HEK293 (cell line): Measurements from ENCODE around the gene PRKCQ.

ENCODE experiments used
- CTCF ChIA-PET: fragments of 350-600 bp; formaldehyde crosslinking; extraction: SDS; loops from one replicate; lab custom pipeline; 2021; ENCODE audit warnings: antibody characterized with exemption; lab: Yijun Ruan, JAX
- POLR2A ChIA-PET: fragments of 300-600 bp; formaldehyde crosslinking; extraction: SDS; loops from one replicate; lab custom pipeline; 2020; ENCODE audit warnings: antibody characterized with exemption, inconsistent platforms; lab: Yijun Ruan, JAX
- H3K27ac ChIP-seq: fragments of 200-500 bp; sonication (Bioruptor generic); 2 replicates; pipeline ENCODE4 v1.5.1; 2014; ENCODE audit warnings: low read depth, low read length, control low read depth, inconsistent platforms; ENCODE audit errors: extremely low read depth
- H3K36me3 ChIP-seq, 2 experiments: fragments of 200-500 bp in 1 of 2; sonication (Bioruptor generic) in 1 of 2; 1 replicate in 1 of 2; 2 replicates in 1 of 2; pipeline ENCODE4 v1.5.1; 2014 to 2017; ENCODE audit warnings: inconsistent platforms in 2 of 2, low read length in 2 of 2; ENCODE audit not compliant: control insufficient read depth in 2 of 2, insufficient read depth in 1 of 2
- H3K4me1 ChIP-seq: fragments of 200-500 bp; sonication (Bioruptor generic); 2 replicates; pipeline ENCODE4 v1.5.1; 2014; ENCODE audit warnings: mild to moderate bottlenecking, low read length, inconsistent platforms; ENCODE audit not compliant: control insufficient read depth, insufficient read depth
- H3K4me3 ChIP-seq: 2 replicates; pipeline ENCODE4 v1.5.1; 2011; ENCODE audit warnings: low read depth, mild to moderate bottlenecking, control low read depth, low read length, moderate library complexity
- H3K9me3 ChIP-seq: fragments of 200-500 bp; sonication (Bioruptor generic); 2 replicates; pipeline ENCODE4 v1.5.1; 2014; ENCODE audit warnings: low read depth, low read length, inconsistent platforms; ENCODE audit not compliant: control insufficient read depth, insufficient read depth
- GLIS1 ChIP-seq: fragments of 450-650 bp; formaldehyde crosslinking; IDR thresholded peaks from 2 replicates; pipeline ENCODE4 v1.5.1; 2016; ENCODE audit warnings: missing biosample characterization, missing genetic modification characterization
- SALL2 ChIP-seq: fragments of 450-650 bp; formaldehyde crosslinking; IDR thresholded peaks from 2 replicates; pipeline ENCODE4 v1.5.0; 2017; ENCODE audit warnings: missing biosample characterization, mild to moderate bottlenecking, missing genetic modification characterization, borderline replicate concordance
- TSHZ1 ChIP-seq: fragments of 450-650 bp; formaldehyde crosslinking; IDR thresholded peaks from 2 replicates; pipeline ENCODE4 v1.5.1; 2016; ENCODE audit warnings: missing biosample characterization, missing genetic modification characterization, borderline replicate concordance
- ZBTB20 ChIP-seq: fragments of 450-650 bp; formaldehyde crosslinking; IDR thresholded peaks from 2 replicates; pipeline ENCODE4 v1.5.1; 2016; ENCODE audit warnings: missing biosample characterization, missing genetic modification characterization
- ZFP3 ChIP-seq: fragments of 450-650 bp; formaldehyde crosslinking; IDR thresholded peaks from 2 replicates; pipeline ENCODE4 v1.5.1; 2016; ENCODE audit warnings: low read depth, missing biosample characterization, missing genetic modification characterization
- ZIC2 ChIP-seq: fragments of 450-650 bp; formaldehyde crosslinking; IDR thresholded peaks from 2 replicates; pipeline ENCODE4 v1.5.1; 2016; ENCODE audit warnings: missing biosample characterization, missing genetic modification characterization
- ZNF121 ChIP-seq: fragments of 450-650 bp; formaldehyde crosslinking; IDR thresholded peaks from 2 replicates; pipeline ENCODE4 v1.5.1; 2016; ENCODE audit warnings: missing biosample characterization, missing genetic modification characterization
- ZNF169 ChIP-seq: fragments of 450-650 bp; formaldehyde crosslinking; IDR thresholded peaks from 2 replicates; pipeline ENCODE4 v1.5.1; 2016; ENCODE audit warnings: missing biosample characterization, missing genetic modification characterization
- ZNF174 ChIP-seq: fragments of 450-650 bp; formaldehyde crosslinking; IDR thresholded peaks from 2 replicates; pipeline ENCODE4 v1.5.0; 2017; ENCODE audit warnings: missing biosample characterization, mild to moderate bottlenecking, missing genetic modification characterization
- ZNF211 ChIP-seq: fragments of 450-650 bp; formaldehyde crosslinking; IDR thresholded peaks from 2 replicates; pipeline ENCODE4 v1.5.1; 2016; ENCODE audit warnings: low read depth, missing biosample characterization, missing genetic modification characterization
- ZNF214 ChIP-seq: fragments of 450-650 bp; formaldehyde crosslinking; IDR thresholded peaks from 2 replicates; pipeline ENCODE4 v1.5.1; 2017; ENCODE audit warnings: missing biosample characterization, mild to moderate bottlenecking, missing genetic modification characterization, borderline replicate concordance
- ZNF280D ChIP-seq: fragments of 450-650 bp; formaldehyde crosslinking; IDR thresholded peaks from 2 replicates; pipeline ENCODE4 v1.5.1; 2016; ENCODE audit warnings: missing biosample characterization, missing genetic modification characterization
- ZNF423 ChIP-seq: fragments of 450-650 bp; formaldehyde crosslinking; IDR thresholded peaks from 2 replicates; pipeline ENCODE4 v1.5.1; 2016; ENCODE audit warnings: missing biosample characterization, missing genetic modification characterization
- ZNF529 ChIP-seq: fragments of 450-650 bp; formaldehyde crosslinking; IDR thresholded peaks from 2 replicates; pipeline ENCODE4 v1.5.1; 2017; ENCODE audit warnings: missing genetic modification characterization, missing biosample characterization; ENCODE audit not compliant: insufficient replicate concordance
- ZNF555 ChIP-seq: fragments of 450-650 bp; formaldehyde crosslinking; conservative IDR thresholded peaks from 2 replicates; pipeline ENCODE4 v1.5.1; 2017; ENCODE audit warnings: missing biosample characterization, mild to moderate bottlenecking, missing genetic modification characterization, inconsistent platforms
- ZNF654 ChIP-seq: fragments of 450-650 bp; formaldehyde crosslinking; IDR thresholded peaks from 2 replicates; pipeline ENCODE4 v1.5.1; 2016; ENCODE audit warnings: low read depth, missing biosample characterization, missing genetic modification characterization
- ZNF660 ChIP-seq: fragments of 450-650 bp; IDR thresholded peaks from 2 replicates; pipeline ENCODE4 v1.5.1; 2018; ENCODE audit warnings: missing biosample characterization, mild to moderate bottlenecking, missing genetic modification characterization
- ZNF843 ChIP-seq: fragments of 450-650 bp; formaldehyde crosslinking; IDR thresholded peaks from 2 replicates; pipeline ENCODE4 v1.5.1; 2016; ENCODE audit warnings: missing biosample characterization, missing genetic modification characterization
- ZSCAN30 ChIP-seq: fragments of 450-650 bp; IDR thresholded peaks from 2 replicates; pipeline ENCODE4 v1.5.1; 2018; ENCODE audit warnings: missing biosample characterization, mild to moderate bottlenecking, missing genetic modification characterization, moderate library complexity

The PRKCQ gene

GRCh38 chr10:6455592-6455991 lies 124.5 kb downstream of the PRKCQ start:
- Histone ChIP-seq H3K9me3 (no peaks in the 10 kb centered on the region), H3K4me3 (no peak overlapping the region)
- TF ChIP-seq ZBTB20: no peak
- peak; percentile 98 for TF ChIP-seq ZNF529 (tag by site-specific recombination)
- TF ChIP-seq, all 188 proteins: peak for 1
- Histone ChIP-seq H3K36me3 (no peaks in the 10 kb centered on the region; a peak in 1 of 3 replicates), H3K27ac (no peak overlapping the region), H3K4me1 (no peaks in the 10 kb centered on the region)
- POLR2A ChIA-PET: no interaction called here
- CTCF ChIA-PET: interaction anchor here (1.0 kb wide), 1 partner anchor 212 kb away, joined by 8 read pairs; no protein-coding TSS in a partner anchor

- no peaks in the 10 kb centered on the region for H3K4me1 ChIP-seq
- no peaks in the 10 kb centered on the region for H3K36me3 ChIP-seq
- H3K27ac ChIP-seq: no peak overlapping the region
- no peaks in the 10 kb centered on the region for H3K9me3 ChIP-seq
- CTCF ChIA-PET: interaction anchor here (0.5 to 1.4 kb wide), 3 partner anchors 32 to 255 kb away, joined by 3 to 4 read pairs (median 3); no protein-coding TSS in a partner anchor
- POLR2A ChIA-PET: no interaction called here
- TF ChIP-seq ZFP3 (tag by site-specific recombination): no peak
- TF ChIP-seq ZNF423 (tag by site-specific recombination): no peak
- no peak for TF ChIP-seq SALL2
- TF ChIP-seq ZNF660 (tag by site-specific recombination): no peak
- TF ChIP-seq ZNF214 (tag by site-specific recombination): no peak
- TF ChIP-seq ZNF169: no peak
- TF ChIP-seq ZNF654 (tag by site-specific recombination): no peak
- no peak for TF ChIP-seq ZNF211
- TF ChIP-seq ZNF174 (tag by site-specific recombination): no peak
- TF ChIP-seq ZNF280D (tag by site-specific recombination): no peak
- no peak for TF ChIP-seq GLIS1 (tag by site-specific recombination)
- TF ChIP-seq ZNF555 (tag by site-specific recombination): no peak
- TF ChIP-seq ZIC2 (tag by site-specific recombination): no peak
- TF ChIP-seq ZSCAN30 (tag by site-specific recombination): no peak
- no peak for TF ChIP-seq TSHZ1 (tag by site-specific recombination)
- TF ChIP-seq ZNF121 (tag by site-specific recombination): no peak
- no peak for TF ChIP-seq ZNF843 (tag by site-specific recombination)
- TF ChIP-seq, all 188 proteins: peak for 0
- no peak overlapping the region for H3K4me3 ChIP-seq
These were observed 133.4 kb downstream of the PRKCQ start for GRCh38 chr10:6446711-6447110.
